Measurements from ENCODE around the gene ESD.
"Not testable (repeated sequence)": the region's sequence is repeated elsewhere in the genome, so short reads cannot be mapped to it uniquely, and the experiment has no call there.

ESD gene

GRCh38 chr13:46796515-46797474 is at the start of gene ESD:
ESD (minus strand) TSS chr13:46797161; CDS start chr13:46791413, 5,748 bp downstream.
- DNase-seq = peak; percentile 87

GRCh38 chr13:46846726-46847125 is 49.8 kb upstream of the ESD start:
- DNase-seq = no peak

GRCh38 chr13:46845146-46845545 is 48.2 kb upstream of the ESD start:
- no peak for DNase-seq

GRCh38 chr13:46844431-46844830 is 47.5 kb upstream of the ESD start:
- no peak for DNase-seq

- no peak for DNase-seq
These were observed 42.4 kb upstream of the ESD start for GRCh38 chr13:46839399-46839798.

GRCh38 chr13:46834657-46835056 is 37.7 kb upstream of the ESD start:
- no peak for DNase-seq

GRCh38 chr13:46831588-46832194 is 34.7 kb upstream of the ESD start:
- peak; percentile 56 for DNase-seq

GRCh38 chr13:46830405-46831005 is 33.5 kb upstream of the ESD start:
- no peak for DNase-seq

GRCh38 chr13:46822551-46822950 is 25.6 kb upstream of the ESD start:
- DNase-seq = no peak

- DNase-seq = no peak
These were observed 21.0 kb upstream of the ESD start for GRCh38 chr13:46817838-46818476.

- no peak for DNase-seq
These were observed 20.1 kb upstream of the ESD start for GRCh38 chr13:46817095-46817494.

GRCh38 chr13:46816371-46816770 is 19.4 kb upstream of the ESD start:
- DNase-seq = no peak

- DNase-seq = no peak
These were observed 15.4 kb upstream of the ESD start for GRCh38 chr13:46812301-46812797.

GRCh38 chr13:46810440-46810839 is 13.5 kb upstream of the ESD start:
- DNase-seq = no peak

GRCh38 chr13:46804921-46805320 is 8.0 kb upstream of the ESD start:
- not testable (repeated sequence) for DNase-seq

- no peak for DNase-seq
These were observed 7.4 kb upstream of the ESD start for GRCh38 chr13:46804391-46804815.

GRCh38 chr13:46803586-46803985 is 6.6 kb upstream of the ESD start:
- no peak for DNase-seq

GRCh38 chr13:46801858-46802257 is 4.9 kb upstream of the ESD start:
- DNase-seq = no peak

- no peak for DNase-seq
These were observed 2.2 kb upstream of the ESD start for GRCh38 chr13:46799139-46799538.

GRCh38 chr13:46797501-46798237 is 708 bp upstream of the ESD start:
- DNase-seq = no peak

- DNase-seq = no peak
These were observed 839 bp downstream of the ESD start for GRCh38 chr13:46796129-46796514.

- no peak for DNase-seq
These were observed 1.6 kb downstream of the ESD start for GRCh38 chr13:46795321-46795720.
